ENCODE results near the gene INF2. TPM values are rescaled to one million over a fixed set of nuclear protein-coding genes. Genes with fewer than 3 reads are reported as not detected.
"Not testable (repeated sequence)": the region's sequence is repeated elsewhere in the genome, so short reads cannot be mapped to it uniquely, and the experiment has no call there.

The INF2 gene
- total RNA-seq, 3 donors from 2014 or later (not counting 1 experiment from before 2014, with no cell fraction given): 12.7 to 21.9 (median 15.3) TPM

GRCh38 chr14:104726600-104727451, 37.4 kb downstream of the INF2 start:
- 83% methylated on average over 21 of the region's 21 CpGs for WGBS (ENCODE audit: insufficient coverage)
- no peaks in the 10 kb centered on the region for H3K9me3 ChIP-seq (ENCODE audit: control insufficient read depth, insufficient read depth, low read length)
- Mint-ChIP-seq H3K9me3 (no peaks in the 10 kb centered on the region), H3K36me3 (no peaks in the 10 kb centered on the region), H3K27ac (no peak overlapping the region), H3K27me3 (ENCODE audit: low read depth in 2 of 2) (peaks cover 0 to 5% of the 10 kb centered on the region in 2 donors), H3K4me1 (peaks cover 0 to 14% of the 10 kb centered on the region in 2 donors), H3K4me3 (peak overlapping the region; percentile 37)
- peaks cover 11% of the 10 kb centered on the region for H3K4me1 ChIP-seq (ENCODE audit: control insufficient read depth, insufficient read depth, low read length)
- ATAC-seq (no peak), DNase-seq (no peak)
- intact Hi-C loops (cut with micrococcal nuclease): no loop called here
- TF ChIP-seq, protein P1, sequence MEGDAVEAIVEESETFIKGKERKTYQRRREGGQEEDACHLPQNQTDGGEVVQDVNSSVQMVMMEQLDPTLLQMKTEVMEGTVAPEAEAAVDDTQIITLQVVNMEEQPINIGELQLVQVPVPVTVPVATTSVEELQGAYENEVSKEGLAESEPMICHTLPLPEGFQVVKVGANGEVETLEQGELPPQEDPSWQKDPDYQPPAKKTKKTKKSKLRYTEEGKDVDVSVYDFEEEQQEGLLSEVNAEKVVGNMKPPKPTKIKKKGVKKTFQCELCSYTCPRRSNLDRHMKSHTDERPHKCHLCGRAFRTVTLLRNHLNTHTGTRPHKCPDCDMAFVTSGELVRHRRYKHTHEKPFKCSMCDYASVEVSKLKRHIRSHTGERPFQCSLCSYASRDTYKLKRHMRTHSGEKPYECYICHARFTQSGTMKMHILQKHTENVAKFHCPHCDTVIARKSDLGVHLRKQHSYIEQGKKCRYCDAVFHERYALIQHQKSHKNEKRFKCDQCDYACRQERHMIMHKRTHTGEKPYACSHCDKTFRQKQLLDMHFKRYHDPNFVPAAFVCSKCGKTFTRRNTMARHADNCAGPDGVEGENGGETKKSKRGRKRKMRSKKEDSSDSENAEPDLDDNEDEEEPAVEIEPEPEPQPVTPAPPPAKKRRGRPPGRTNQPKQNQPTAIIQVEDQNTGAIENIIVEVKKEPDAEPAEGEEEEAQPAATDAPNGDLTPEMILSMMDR (IDR thresholded peaks at IDR 0.05): no peak
- H3K4me3 ChIP-seq (ENCODE audit: low read length): no peak overlapping the region
- no peaks in the 10 kb centered on the region for H3K36me3 ChIP-seq (ENCODE audit: control insufficient read depth, insufficient read depth, low read length)
- no peak overlapping the region for H3K27ac ChIP-seq (ENCODE audit: low read length)
- H3K27me3 ChIP-seq (ENCODE audit: control insufficient read depth, insufficient read depth, low read length): no peaks in the 10 kb centered on the region

GRCh38 chr14:104728631-104729030, 39.2 kb downstream of the INF2 start:
- no peaks in the 10 kb centered on the region for H3K9me3 Mint-ChIP-seq
- 95% methylated on average over 17 of the region's 17 CpGs for WGBS (ENCODE audit: insufficient coverage)

GRCh38 chr14:104729176-104729834, 39.9 kb downstream of the INF2 start:
- H3K9me3 ChIP-seq (ENCODE audit: control insufficient read depth, insufficient read depth, low read length); H3K4me3 Mint-ChIP-seq; H3K9me3 Mint-ChIP-seq; intact Hi-C loops (cut with micrococcal nuclease); DNase-seq; ATAC-seq; H3K4me3 ChIP-seq (ENCODE audit: low read length); H3K4me1 ChIP-seq (ENCODE audit: control insufficient read depth, insufficient read depth, low read length); H3K36me3 Mint-ChIP-seq; H3K36me3 ChIP-seq (ENCODE audit: control insufficient read depth, insufficient read depth, low read length); H3K27me3 Mint-ChIP-seq (ENCODE audit: low read depth in 2 of 2); H3K27me3 ChIP-seq (ENCODE audit: control insufficient read depth, insufficient read depth, low read length); H3K27ac ChIP-seq (ENCODE audit: low read length); H3K27ac Mint-ChIP-seq: not testable (repeated sequence)
- H3K4me1 Mint-ChIP-seq: peaks cover 0 to 14% of the 10 kb centered on the region in 2 donors
- WGBS (ENCODE audit: insufficient coverage): 91% methylated on average over 19 of the region's 73 CpGs

More at GRCh38 chr14:104728631-104729030, 39.2 kb downstream of the INF2 start:
- no peaks in the 10 kb centered on the region for H3K36me3 ChIP-seq (ENCODE audit: control insufficient read depth, insufficient read depth, low read length)
- Mint-ChIP-seq H3K4me3 (no peak overlapping the region), H3K27me3 (ENCODE audit: low read depth in 2 of 2) (peaks cover 0 to 5% of the 10 kb centered on the region in 2 donors), H3K27ac (no peak overlapping the region), H3K4me1 (peaks cover 0 to 14% of the 10 kb centered on the region in 2 donors), H3K36me3 (no peaks in the 10 kb centered on the region)
- intact Hi-C loops (cut with micrococcal nuclease): no loop called here
- no peak overlapping the region for H3K27ac ChIP-seq (ENCODE audit: low read length)
- DNase-seq (no peak), ATAC-seq (no peak)
- H3K27me3 ChIP-seq (ENCODE audit: control insufficient read depth, insufficient read depth, low read length): no peaks in the 10 kb centered on the region
- TF ChIP-seq, protein P1 (IDR thresholded peaks at IDR 0.05): no peak
- H3K4me3 ChIP-seq (ENCODE audit: low read length): no peak overlapping the region
- H3K4me1 ChIP-seq (ENCODE audit: control insufficient read depth, insufficient read depth, low read length): peaks cover 8% of the 10 kb centered on the region
- no peaks in the 10 kb centered on the region for H3K9me3 ChIP-seq (ENCODE audit: control insufficient read depth, insufficient read depth, low read length)

GRCh38 chr14:104729835-104730181, 40.4 kb downstream of the INF2 start:
- TF ChIP-seq, protein P1 (IDR thresholded peaks at IDR 0.05): no peak
- 89% methylated on average over 9 of the region's 16 CpGs for WGBS (ENCODE audit: insufficient coverage)
- DNase-seq (no peak), ATAC-seq (no peak)
- Histone ChIP-seq H3K4me3 (ENCODE audit: low read length) (no peak overlapping the region), H3K4me1 (ENCODE audit: control insufficient read depth, insufficient read depth, low read length) (peaks cover 3% of the 10 kb centered on the region), H3K27ac (ENCODE audit: low read length) (no peak overlapping the region), H3K36me3 (ENCODE audit: control insufficient read depth, insufficient read depth, low read length) (no peaks in the 10 kb centered on the region), H3K9me3 (ENCODE audit: control insufficient read depth, insufficient read depth, low read length) (no peaks in the 10 kb centered on the region), H3K27me3 (ENCODE audit: control insufficient read depth, insufficient read depth, low read length) (no peaks in the 10 kb centered on the region)
- Mint-ChIP-seq H3K4me1 (peaks cover 0 to 14% of the 10 kb centered on the region in 2 donors), H3K9me3 (no peaks in the 10 kb centered on the region), H3K27ac (no peak overlapping the region), H3K36me3 (no peaks in the 10 kb centered on the region), H3K27me3 (ENCODE audit: low read depth in 2 of 2) (peaks cover 0 to 5% of the 10 kb centered on the region in 2 donors), H3K4me3 (no peak overlapping the region)
- intact Hi-C loops (cut with micrococcal nuclease): no loop called here
